ENCODE results near the gene TRIM14.
"Not testable (repeated sequence)": the region's sequence is repeated elsewhere in the genome, so short reads cannot be mapped to it uniquely, and the experiment has no call there.

Gene TRIM14

DNA sequence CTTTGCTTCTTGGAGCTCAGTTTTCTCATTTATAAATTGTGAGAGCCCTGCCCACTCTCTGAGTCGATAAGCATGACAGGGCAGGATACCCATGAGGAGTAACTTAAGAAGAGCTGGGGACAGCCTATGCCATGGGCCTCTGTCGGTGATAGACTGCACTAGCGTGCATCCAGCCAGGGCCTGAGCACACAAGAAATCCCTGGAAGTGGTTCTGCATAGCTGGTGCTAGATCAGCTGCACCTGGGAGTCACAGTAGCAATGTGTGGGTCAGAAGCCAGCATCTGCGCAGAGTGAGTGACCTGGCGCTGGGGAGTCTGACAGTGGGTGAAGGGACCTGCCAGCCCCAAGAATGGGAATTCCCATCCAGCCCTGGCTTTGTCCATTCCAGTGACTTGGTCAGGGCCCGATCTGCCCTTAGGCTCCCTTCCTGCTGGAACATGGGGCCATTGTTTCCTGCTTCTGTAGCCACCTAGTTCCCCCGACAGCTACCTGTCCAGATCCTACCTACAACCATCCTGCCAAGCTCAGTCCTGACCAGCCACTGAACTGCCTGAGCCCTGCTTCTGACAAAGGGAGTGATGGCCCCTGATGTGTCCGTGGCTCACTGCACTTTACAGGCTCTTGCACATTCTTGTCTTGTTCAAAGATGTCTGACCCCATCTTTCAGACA lies 98.4 kb downstream of the TRIM14 start:
- DNase-seq (ENCODE audit: extremely low read depth in 1 of 2, low read depth in 1 of 2), result no peak

DNA sequence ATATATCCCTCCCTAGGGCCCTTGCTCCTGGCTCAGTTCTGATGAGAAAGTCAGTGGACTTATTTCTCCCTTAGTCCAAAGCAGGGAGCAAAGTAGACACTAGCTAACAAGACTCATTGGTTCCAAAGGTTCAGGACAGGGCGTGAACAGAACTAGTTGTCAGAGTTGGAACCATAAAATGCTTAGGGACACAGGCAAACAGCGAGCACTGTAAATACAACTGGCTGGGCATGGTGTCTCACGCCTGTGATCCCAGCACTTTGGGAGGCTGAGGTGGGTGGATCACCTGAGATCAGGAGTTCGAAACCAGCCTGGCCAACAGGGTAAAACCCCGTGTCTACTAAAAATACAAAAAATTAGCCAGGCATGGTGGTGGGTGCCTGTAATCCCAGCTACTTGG lies 99.2 kb downstream of the TRIM14 start:
- not testable (repeated sequence) for DNase-seq (ENCODE audit: extremely low read depth in 1 of 2, low read depth in 1 of 2)

Measured in activated CD8-positive, alpha-beta memory T cell treated with anti-CD3 and anti-CD28 coated beads for 1 hour (primary cell).